Superior temporal gyrus (tissue), 1 donor: ENCODE results near the gene CCL4L2.
"Not testable (repeated sequence)": the region's sequence is repeated elsewhere in the genome, so short reads cannot be mapped to it uniquely, and the experiment has no call there.

ENCODE experiments used
- DNase-seq: peaks from one replicate; pipeline ENCODE4 v3.0.0-alpha.2; 2016; ENCODE audit errors: extremely low spot score

CCL4L2 gene

DNA sequence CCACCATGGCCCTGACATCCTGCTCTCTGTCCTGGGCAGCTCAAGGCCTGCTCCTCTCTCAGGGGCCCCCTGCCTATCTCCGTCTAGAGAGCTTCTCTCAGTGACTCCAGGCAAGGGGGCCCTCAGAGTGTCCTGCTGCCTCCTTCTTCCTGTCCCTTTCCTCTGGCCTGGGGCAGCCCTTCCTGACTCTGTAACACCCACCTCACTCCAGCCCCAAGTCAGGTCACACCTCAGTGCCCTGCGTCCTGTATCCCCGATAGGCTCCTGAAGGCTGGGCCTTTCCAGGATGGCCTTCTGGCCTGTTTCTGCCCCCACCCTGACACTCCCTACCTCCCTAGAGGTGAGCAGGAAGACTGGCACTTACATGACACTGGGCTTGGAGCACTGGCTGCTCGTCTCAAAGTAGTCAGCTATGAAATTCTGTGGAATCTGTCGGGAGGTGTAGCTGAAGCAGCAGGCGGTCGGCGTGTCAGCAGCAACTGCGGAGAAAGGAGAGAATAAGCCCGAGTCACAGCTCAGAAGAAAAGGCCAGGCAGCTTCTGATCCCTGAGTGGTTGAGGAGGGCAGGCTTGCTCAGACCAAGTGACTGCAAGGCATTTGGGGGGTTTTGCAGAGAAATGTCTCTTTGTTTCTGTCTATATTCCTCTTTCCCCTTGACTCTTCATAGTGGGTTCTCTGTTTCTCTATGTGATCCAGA lies 15.3 kb upstream of the CCL4L2 start:
- no peak for DNase-seq

DNA sequence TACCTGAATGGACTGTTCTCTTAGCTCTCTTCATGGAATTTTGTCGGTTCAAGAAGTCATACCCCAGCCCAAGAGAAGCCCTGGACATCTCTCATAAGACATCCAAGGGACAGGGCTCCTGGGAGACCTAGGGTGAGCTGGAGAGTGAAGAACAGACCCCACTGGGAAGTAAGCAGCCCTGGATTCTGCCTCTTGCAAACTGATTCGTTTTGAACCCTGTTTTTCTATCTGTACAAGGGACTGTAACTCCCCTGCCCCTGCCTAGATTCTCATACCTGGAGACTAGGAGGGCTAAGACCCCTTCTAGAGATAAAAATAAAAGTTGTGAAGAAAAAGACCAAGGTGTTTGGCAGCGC lies 14.8 kb upstream of the CCL4L2 start:
- DNase-seq, result no peak

DNA sequence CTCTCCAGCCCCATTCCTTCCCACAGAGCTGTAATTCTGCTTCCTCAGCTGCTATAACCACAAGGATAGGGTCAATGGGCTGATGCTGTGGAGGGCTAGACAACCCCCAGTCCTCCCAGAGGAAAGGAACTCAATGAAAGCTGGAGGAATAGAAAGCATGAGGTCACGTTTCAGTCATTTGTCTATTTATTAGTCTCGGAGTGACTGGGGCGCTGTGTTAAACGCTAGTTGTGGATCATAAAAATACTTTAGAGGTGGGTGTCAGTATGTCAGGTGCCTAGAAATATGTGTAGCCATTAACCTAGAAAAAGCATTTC lies 13.5 kb upstream of the CCL4L2 start:
- no peak for DNase-seq

DNA sequence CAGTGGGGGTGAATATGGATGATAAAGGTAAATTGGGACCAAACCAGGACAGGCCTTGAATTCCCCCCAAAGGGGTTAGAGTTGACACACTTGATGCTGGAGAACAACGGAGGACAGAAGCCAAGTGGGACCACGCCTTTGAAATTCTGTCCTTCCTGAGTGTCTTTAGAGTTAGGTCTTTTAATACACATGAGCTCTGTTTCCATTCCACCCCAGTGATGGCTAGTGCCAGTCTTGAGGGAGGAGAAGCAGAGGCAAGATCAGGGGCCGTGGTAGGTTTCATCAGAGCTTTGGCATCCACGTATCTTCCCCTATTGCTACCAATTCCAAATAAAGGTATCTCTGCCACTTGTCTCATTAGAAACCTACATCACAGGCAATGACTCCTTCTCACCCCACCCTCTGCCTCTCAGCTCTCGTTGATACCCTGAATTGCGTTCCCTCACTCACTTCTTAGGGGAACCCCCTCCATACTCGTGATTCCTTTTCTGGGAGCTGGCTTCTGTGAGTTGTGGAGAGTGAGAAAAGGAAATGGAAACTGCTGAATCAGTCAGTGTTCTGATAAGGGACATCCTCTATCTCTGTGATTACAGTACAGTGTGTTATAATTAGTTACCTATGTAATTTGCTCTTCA lies 11.9 kb upstream of the CCL4L2 start:
- no peak for DNase-seq

DNA sequence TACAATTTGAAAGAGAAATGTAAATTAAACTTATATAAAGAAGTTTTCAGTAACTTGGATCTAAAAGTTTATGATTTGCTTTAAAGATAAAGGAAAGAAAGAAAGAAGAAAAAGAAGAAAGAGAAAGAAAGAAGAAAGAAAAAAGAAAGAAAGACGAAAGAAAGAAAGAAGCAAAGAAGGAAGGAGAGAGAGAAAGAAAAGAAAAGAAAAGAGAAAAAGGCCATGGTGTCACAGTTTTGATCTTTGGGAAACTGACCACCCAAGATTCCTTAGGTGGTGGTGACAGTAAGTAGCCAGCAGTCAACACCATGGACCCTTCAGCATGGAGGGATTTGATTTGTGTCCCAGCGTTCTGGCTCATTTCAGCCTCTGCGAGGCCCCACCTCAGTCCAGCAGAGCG lies 9.8 kb upstream of the CCL4L2 start:
- DNase-seq, result not testable (repeated sequence)

DNA sequence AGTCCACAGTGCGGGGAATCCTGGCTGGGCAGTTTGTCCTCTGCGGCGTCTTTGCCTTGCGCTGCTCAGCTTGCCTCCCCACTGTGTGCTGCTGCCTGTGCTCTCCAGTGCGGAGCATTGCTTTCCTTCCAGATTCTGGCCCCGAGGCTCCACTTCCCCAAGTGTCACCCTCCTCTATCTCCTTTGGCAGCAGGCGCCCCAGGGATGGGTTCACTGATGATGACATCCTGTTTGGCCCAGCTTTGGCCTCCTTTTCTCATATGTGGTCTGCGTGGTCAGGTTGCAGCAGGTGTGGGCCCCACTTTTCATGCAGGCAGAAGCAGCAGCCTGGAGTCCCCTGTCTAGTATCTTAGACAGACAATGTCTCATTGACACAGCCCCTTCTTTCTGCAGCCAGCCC lies 9.4 kb upstream of the CCL4L2 start:
- DNase-seq, result not testable (repeated sequence)

DNA sequence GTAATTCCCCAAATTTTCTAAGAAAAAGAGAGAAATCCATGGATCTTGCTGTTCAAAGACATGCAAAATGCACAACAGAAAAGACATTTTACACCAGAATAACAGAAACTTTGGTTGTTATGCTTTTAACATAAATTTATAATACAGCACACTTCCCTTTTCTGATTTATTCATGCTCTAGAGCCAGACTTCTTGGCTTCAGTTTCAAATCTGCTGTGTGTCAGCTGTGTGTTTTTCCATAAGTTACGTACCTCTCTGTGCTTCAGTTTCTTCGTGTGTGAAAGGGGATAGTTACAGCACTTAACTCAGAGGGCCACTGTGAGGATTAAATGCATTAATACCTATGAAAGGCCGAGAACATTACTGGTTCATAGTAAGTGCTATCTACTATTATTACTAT lies 7.5 kb upstream of the CCL4L2 start:
- no peak for DNase-seq

DNA sequence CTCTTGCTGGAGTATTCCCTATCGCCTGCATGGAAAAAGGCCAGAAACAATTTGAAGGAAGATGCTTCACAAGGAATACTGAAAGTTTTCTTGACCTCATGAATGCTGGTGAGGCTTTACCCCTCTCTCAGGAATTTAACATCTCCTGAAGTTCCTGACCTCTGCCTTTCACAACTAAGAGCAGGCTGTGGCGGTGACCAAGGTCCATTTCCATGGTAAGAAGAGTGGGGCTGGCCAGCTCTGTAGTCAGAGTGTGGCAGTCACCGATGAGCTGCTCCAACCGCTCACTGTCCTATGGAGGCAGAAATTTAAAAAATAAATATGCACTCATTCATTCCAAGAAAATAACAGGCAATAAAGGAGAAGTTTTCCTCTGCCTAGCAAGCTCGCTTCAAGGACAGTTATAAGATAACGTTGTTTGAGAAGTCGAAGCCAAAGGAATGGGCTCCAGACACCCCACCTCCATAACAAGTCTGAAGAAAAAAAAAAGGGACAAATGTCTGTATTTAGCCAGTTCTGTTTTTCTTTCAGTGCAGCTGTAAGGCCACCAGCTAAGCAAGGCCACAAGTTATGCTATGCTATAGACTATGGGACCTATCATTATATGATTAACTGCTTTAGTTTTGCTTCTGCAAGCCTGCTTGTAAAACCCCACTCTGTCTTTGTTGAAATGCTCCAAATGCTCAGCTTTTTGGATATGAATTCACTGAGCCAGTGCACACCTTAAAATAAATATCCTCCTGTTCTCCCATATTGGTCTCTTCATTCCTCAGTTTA lies 6.0 kb upstream of the CCL4L2 start:
- no peak for DNase-seq

DNA sequence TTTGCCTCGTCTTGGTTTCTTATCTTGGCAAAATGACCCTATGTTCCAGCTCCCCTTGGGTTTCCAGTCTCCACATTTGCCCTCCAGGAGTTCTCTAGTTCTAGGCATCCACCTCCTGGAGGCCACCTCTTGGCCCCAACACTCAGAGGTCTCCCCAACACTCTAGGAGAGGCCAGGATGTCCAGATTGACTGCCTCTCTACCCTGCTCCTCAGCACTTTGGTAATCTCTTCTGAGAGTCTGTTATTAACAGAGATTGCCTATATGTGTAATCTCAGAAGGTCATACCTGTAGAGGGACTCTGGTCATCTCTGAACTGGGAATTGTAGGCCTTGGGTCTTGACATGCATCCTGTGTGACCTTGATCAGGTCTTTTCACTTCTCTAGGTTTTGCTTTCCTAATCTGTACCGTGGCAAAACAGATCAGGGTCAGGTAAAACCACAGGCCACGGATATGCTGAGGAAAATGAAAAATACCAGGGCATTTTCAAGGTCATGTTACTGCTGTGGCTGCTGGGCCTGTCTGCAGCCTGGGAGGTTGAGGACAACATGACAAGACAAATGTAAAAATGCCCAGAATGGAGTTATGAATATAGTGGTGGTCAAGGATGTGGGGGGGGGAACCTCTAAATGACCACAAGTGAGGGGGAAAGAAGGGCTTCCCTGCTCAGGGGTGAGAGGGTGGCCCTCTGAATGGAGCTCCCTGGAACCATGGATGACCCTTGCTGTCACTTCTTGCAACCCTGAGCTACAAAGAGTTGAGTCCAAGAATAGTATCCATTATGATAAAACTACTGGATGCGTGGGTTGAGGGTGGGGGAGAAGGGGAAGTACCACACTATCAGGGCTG lies 5.0 kb upstream of the CCL4L2 start:
- DNase-seq, result no peak

DNA sequence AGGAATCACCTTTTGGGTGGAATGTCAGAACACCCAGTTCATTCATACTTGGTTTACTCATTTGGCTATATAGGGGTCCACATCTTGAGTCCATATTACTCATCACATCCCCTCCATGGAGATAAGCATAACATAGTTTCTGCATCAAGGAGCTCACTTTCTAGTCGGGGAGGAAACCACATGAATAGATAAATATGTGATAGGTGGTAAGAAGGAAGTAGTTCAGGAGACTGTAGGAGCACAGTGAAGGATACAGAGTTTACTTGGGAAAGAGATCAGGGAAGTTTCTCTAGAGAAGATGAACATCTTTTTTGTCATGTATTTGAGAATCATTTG lies 4.4 kb upstream of the CCL4L2 start:
- not testable (repeated sequence) for DNase-seq

DNA sequence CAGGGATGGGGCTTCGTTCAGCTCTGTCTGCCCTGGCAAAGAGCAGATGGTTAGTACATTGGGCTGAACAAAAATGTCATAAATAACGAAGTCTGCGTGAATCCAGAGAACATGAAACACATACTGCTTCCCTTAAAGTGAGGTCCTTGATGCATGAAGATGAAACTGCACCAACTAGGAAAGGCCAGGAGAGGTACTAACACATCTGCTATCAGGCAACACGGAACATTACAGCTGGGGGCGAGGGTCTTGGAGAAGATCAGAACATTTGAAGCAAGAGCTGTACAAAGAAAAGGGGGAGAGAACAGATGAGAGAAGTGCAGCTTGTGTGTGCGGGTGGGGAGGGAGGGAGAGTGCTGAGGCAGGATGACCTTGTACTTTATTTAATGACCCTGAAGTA lies 3.5 kb upstream of the CCL4L2 start:
- not testable (repeated sequence) for DNase-seq

DNA sequence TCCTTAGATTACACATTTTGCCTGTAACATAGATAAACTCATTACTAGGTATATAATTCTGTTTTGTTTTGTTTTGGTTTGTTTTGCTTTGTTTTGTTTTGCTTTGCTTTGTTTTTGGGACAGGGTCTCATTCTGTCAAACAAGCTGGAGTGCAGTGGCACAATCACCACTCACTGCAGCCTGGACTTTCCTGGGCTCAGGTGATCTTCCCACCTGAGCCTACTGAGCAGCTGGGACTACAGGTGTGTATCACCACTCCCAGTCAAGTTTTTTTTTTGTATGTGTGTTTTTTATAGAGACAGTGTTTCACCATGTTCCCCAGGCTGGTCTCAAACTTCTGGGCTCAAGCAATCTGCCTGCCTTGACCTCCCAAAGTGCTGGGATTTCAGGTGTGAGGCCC lies 1.3 kb upstream of the CCL4L2 start:
- no peak for DNase-seq

DNA sequence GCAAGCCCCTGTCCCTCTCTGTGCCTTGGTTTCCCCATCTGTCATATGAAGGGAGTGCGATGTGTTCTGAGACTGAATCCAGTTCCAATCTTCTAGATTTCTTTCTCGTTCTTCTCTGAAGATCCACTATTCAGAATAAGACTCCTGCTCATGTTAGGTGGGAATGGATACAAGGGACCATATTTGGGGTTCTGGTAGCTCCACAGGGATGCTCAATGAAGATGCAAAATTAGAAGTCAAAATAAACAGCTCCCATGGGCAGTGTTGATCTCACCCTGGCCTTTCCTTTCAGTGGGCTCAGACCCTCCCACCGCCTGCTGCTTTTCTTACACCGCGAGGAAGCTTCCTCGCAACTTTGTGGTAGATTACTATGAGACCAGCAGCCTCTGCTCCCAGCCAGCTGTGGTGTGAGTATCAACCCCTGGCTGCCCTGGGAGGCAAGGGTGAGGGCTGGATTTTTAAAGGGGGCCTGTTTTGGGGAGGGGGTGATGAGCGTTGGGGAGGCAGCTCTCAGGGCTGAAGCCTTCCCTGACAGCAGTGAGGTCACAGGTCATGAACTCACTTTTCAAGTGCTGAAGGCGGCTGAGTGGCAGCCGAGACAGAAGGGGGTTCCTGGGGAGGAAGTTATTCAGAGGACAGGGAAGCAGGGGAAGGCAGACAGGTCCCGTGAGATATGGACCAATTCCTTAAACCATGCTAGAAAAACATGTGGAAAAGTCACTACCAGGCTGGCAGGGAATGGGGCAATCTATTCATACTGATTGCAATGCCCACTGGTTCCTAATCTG lies 815 bp downstream of the CCL4L2 start:
- DNase-seq, result not testable (repeated sequence)

DNA sequence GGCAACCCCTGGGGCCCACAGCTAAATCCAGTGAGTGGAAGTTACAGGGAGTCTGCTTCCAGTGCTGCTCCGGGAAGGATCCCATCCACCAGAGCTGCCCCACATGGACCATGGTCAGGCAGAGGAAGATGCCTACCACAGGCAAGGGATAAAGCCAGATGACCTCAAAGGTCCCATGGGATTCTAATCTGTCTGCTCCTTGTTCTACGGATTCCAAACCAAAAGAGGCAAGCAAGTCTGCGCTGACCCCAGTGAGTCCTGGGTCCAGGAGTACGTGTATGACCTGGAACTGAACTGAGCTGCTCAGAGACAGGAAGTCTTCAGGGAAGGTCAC lies 1.4 kb downstream of the CCL4L2 start:
- DNase-seq, result no peak

DNA sequence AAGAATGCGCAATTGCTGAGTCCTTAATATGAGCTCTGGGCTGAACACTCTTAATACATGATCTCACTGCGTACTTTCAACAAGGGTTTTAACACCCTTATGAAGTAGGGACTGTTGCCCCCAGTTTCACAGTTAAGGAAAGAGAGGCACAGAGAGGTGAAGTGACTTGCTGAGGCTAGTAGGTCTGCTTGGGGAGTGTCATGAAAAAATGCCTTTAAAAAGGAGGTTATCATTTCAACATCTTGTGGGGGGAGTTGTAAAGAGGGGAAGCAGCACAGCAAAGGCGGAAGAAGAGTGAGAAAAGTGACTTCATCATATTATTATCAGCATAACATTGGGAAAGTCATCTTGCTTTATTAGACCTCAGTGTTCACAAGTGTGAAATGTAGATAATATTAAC lies 2.1 kb downstream of the CCL4L2 start:
- DNase-seq, result no peak

DNA sequence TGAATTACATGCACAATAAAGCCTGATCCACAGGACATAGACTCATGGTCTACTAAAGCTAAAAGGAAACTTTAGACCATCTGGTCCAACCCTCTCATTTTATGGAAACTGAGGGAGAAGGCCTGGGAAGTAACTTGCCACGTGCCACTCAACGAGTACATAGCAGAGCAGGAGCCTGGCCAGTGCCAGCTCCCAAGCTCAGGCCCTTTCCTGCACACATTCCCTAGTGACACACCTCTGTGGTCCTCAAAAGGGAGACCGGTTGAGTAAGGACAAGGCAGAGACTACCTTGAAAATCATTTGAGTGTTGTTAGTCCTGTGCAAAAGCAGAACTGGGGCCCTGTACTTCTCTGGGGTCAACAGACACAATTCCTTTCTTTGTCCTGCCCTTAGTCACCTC lies 2.8 kb downstream of the CCL4L2 start:
- DNase-seq, result no peak

DNA sequence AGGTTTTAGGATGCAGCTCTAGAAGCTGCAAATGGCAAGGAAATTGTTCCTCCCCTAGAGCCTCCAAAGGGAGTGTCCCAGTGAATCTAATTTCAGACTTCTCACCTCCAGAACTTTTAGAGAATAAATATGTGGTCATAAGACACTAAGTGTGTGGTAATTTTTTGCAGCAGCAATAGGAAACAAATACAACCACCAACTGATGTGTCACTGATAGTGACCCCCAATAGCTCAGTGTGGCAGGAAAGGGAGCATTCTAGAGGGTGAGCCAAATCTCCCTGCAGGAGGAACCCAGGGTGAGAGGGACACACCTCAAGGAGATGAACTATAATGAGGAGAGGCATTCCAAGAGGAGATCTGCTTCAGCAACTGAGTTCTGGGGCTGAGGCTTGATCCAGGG lies 4.1 kb downstream of the CCL4L2 start:
- no peak for DNase-seq

DNA sequence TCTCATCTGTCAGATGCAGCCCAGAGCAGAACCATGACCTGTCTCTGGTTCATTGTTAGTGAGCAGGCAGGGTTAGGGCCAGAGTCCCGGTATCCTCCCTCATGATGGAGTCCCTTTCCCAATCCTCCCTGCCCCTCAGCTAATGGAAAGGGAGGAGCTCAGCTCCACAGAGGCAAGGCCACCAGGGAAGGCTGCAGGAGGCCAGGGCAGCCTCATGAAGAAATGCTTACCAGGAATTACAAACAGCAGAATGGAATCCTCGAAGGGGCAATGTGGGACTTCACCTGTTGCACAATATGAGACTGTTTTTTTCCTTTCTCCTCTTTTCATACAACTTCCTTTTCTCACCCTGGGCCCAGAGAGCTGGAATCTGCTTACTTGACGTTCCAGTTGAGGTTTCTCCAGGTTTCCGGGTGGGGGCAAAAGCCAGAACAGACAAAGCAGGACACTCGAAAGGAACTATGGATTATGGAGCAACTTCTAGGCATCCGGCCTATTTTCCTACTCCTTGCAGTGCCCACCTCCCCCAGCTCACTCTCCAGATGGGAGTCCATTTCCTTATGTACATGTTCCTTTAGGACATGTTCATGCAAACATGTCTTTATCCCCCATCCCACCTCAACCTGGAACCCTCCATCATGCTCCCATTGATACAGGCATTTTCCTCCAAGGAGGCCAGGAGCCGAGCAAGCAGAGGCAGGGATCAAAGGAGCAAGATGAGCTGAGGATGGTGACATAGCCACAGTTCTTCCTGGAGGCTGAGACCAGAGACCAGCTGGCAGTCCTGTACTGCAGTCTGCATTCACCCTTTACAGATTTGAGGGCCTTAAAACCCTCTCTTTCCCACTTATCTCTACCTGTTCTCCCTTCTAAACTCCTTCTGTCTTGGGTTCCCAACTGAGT lies 4.8 kb downstream of the CCL4L2 start:
- not testable (repeated sequence) for DNase-seq

DNA sequence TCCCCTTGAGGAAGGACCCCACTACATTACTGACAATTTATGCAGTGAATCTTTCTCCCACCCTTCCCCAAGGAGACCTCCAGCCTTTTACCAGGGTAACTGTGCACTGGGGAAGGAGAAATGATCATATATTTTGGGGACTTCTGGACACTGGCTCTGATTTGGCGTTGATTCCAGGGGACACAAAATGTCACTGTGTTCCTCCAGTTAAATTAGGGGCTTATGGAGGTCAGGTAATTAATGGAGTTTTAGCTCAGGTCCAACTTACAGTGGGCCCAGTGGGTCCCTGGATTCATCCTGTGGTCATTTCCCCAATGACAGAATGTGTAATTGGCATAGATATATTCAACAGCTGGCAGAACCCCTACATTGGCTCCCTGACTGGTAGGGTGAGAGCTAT lies 8.7 kb downstream of the CCL4L2 start:
- not testable (repeated sequence) for DNase-seq

DNA sequence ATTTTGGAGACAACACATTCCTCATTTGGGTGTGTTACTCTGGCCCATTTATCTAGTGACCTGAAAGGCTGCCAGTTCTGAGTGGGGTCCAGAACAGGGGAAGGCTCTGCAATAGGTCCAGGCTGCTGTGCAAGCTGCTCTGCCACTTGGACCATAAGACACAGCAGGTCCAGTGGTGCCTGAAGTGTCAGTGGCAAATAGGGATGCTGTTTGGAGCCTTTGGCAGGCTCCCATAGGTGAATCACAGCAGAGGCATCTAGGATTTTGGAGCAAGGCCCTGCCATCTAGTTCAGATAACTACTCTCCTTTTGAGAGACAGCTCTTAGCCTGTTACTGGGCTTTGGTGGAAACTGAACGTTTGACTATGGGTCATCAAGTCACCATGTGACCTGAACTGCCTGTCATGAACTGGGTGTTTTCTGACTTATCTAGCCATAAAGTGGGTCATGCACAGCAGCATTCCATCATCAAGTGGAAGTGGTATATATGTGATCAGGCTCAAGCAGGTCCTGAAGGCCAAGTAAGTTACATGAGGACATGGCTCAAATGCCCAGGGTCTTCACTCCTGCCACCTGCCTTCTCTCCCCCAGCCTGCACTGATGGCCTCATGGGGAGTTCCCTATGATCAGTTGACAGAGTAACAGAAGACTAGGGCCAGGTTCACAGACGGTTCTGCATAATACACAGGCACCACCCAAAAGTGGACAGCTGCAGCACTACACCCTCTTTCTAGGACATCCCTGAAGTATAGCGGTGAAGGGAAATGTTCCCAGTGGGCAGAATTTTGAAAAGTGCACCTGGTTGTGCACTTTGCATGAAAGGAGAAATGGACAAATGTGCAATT lies 10.1 kb downstream of the CCL4L2 start:
- DNase-seq, result not testable (repeated sequence)
